GM12878 (cell line): ENCODE results near the gene CDYL. TPM values are rescaled to one million over a fixed set of nuclear protein-coding genes. Genes with fewer than 3 reads are reported as not detected.

Experiments used
- ATAC-seq: fragments of 200-7000 bp; cut with Tn5 transposase; 3 replicates; pipeline ENCODE4 v1.9.1; 2020; ENCODE audit warnings: mild to moderate bottlenecking, moderate library complexity
- BruUV-seq: library from RNA; stranded (reverse); fragments of 400-500 nt; replicated peaks from 2 replicates; lab custom pipeline; 2021; lab: Mats Ljungman, UMichigan
- CTCF ChIA-PET: fragments of 300-600 bp; sonication (Branson Sonifier 250); formaldehyde crosslinking; extraction: SDS; loops from one replicate; lab custom pipeline; 2021; ENCODE audit warnings: inconsistent platforms; lab: Yijun Ruan, JAX
- POLR2A ChIA-PET: fragments of 350-600 bp; formaldehyde crosslinking; extraction: SDS; loops from one replicate; lab custom pipeline; 2021; ENCODE audit warnings: inconsistent platforms; lab: Charles Lee
- RAD21 ChIA-PET: fragments of 300-600 bp; sonication (Branson Sonifier 250); formaldehyde crosslinking; loops from one replicate; lab custom pipeline; 2023; ENCODE audit warnings: antibody characterized with exemption; ENCODE audit not compliant: unreplicated experiment; lab: Charles Lee
- SMC1A ChIA-PET: fragments of 300-600 bp; sonication (Branson Sonifier 250); formaldehyde crosslinking; loops from one replicate; lab custom pipeline; 2023; ENCODE audit not compliant: unreplicated experiment, uncharacterized antibody; lab: Charles Lee
- DNase-seq: peaks from one replicate; pipeline ENCODE4 v3.0.0-alpha.2; 2011; ENCODE audit warnings: low read depth, low spot score
- FAIRE-seq: peaks from 3 replicates; lab custom pipeline; 2011; peaks lifted over from hg19 to GRCh38; lab: Jason Lieb, UNC
- H2AFZ ChIP-seq: 2 replicates; pipeline ENCODE4 v1.6.0; 2011; ENCODE audit warnings: low read depth, low read length, control low read depth; ENCODE audit not compliant: control insufficient read depth
- H3K27ac ChIP-seq: 2 replicates; pipeline ENCODE4 v1.5.1; 2011; ENCODE audit warnings: control low read depth; ENCODE audit not compliant: control insufficient read depth, insufficient read depth
- H3K27me3 ChIP-seq, 2 experiments: replicated peaks in 1 of 2; 2 replicates each; pipeline versions ENCODE4 v1.6.0 to v1.6.1; 2011; ENCODE audit warnings: low read length in 1 of 2; ENCODE audit not compliant: control insufficient read depth in 2 of 2, insufficient read depth in 2 of 2
- H3K36me3 ChIP-seq, 2 experiments: 2 replicates each; pipeline ENCODE4 v1.5.1; 2011; ENCODE audit warnings: low read length in 1 of 2; ENCODE audit not compliant: control insufficient read depth in 2 of 2, insufficient read depth in 2 of 2
- H3K4me1 ChIP-seq: 2 replicates; pipeline ENCODE4 v1.6.1; 2011; ENCODE audit warnings: mild to moderate bottlenecking, low read length, moderate library complexity, mixed read lengths; ENCODE audit not compliant: control insufficient read depth, insufficient read depth
- H3K4me2 ChIP-seq: 2 replicates; pipeline ENCODE4 v1.6.0; 2011; ENCODE audit warnings: control low read depth; ENCODE audit not compliant: control insufficient read depth, insufficient read depth
- H3K4me3 ChIP-seq: fragments of 200-600 bp; sonication (generic); 2 replicates; pipeline ENCODE4 v1.5.1; 2016
- H3K79me2 ChIP-seq: 2 replicates; pipeline ENCODE4 v1.6.0; 2011; ENCODE audit warnings: low read length; ENCODE audit not compliant: control insufficient read depth, insufficient read depth
- H3K9ac ChIP-seq: 2 replicates; pipeline ENCODE4 v1.8.0; 2011; ENCODE audit warnings: low read length, control low read depth, mixed read lengths; ENCODE audit not compliant: control insufficient read depth, insufficient read depth
- H3K9me3 ChIP-seq: replicated peaks from 3 replicates; pipeline ENCODE4 v1.5.1; 2011; ENCODE audit warnings: mild to moderate bottlenecking, low read length; ENCODE audit not compliant: control insufficient read depth, insufficient read depth
- H4K20me1 ChIP-seq: 2 replicates; pipeline ENCODE4 v1.6.0; 2011; ENCODE audit not compliant: control insufficient read depth, insufficient read depth
- CREB1 ChIP-seq: IDR thresholded peaks from 2 replicates; pipeline ENCODE4 v1.6.1; 2012; ENCODE audit warnings: low read depth, mild to moderate bottlenecking, inconsistent platforms
- EED ChIP-seq: sonication (generic); IDR thresholded peaks from 2 replicates; pipeline ENCODE4 v1.6.1; 2016; ENCODE audit warnings: antibody characterized with exemption, low read depth
- IKZF2 ChIP-seq, 2 experiments: fragments of 450-650 bp; IDR thresholded peaks; 2 replicates each; pipeline ENCODE4 v1.6.1; 2017; ENCODE audit warnings: mild to moderate bottlenecking in 2 of 2, moderate library complexity in 2 of 2
- PRDM15 ChIP-seq: fragments of 450-650 bp; formaldehyde crosslinking; IDR thresholded peaks from 2 replicates; pipeline ENCODE4 v1.4.0; 2020; ENCODE audit warnings: mild to moderate bottlenecking, moderate library complexity
- WGBS: methylation state at CpG from one replicate; pipeline ENCODE4 v1.1.6; 2016; ENCODE audit warnings: low lambda C conversion rate; ENCODE audit not compliant: insufficient replicate concordance, insufficient coverage; ENCODE audit errors: missing lambda C conversion rate; 5-methylcytosine and 5-hydroxymethylcytosine counted together
- in situ Hi-C: fragments of 300-500 bp; cut with MboI; formaldehyde crosslinking; loops from 9 replicates; pipeline ENCODE4 v1.14.3; 2018; ENCODE audit warnings: mixed read lengths
- intact Hi-C: fragments of 100-400 bp; cut with micrococcal nuclease; formaldehyde crosslinking; loops from one replicate; pipeline ENCODE4 v1.14.2; 2022; ENCODE audit not compliant: unreplicated experiment
- polyA plus RNA-seq, 11 experiments: library from polyadenylated mRNA; depleted of rRNA in 4 of 11; unstranded in 6 of 11; stranded (reverse) in 5 of 11; fragments of >200 nt; fragmentation: Nextera tagmentation in 4 of 11; fragmentation: Illumina TruSeq in 1 of 11; extraction: Ambion mirVana in 4 of 11; extraction: Trizol in 1 of 11; gene quantifications; 1 replicate in 1 of 11; 2 replicates in 10 of 11; pipeline versions ENCODE4 v1.2.1 to v1.2.3, GENCODE V29; 2011 to 2016; ENCODE audit warnings: inconsistent platforms in 2 of 11, missing spikeins in 2 of 11, low read depth in 1 of 11
- total RNA-seq, 4 experiments: library from RNA; depleted of rRNA in 3 of 4; stranded (reverse); fragments of >200 nt in 3 of 4; fragmentation: Illumina TruSeq in 1 of 4; extraction: Trizol in 1 of 4; gene quantifications; 2 replicates each; pipeline versions ENCODE4 v1.2.1 to v1.2.3, GENCODE V29; 2013 to 2021
- TF ChIP-seq, protein P1 (sequence below): fragments of 450-650 bp; IDR thresholded peaks from 2 replicates; pipeline ENCODE4 v1.6.1; 2017; ENCODE audit warnings: mild to moderate bottlenecking, moderate library complexity
- TF ChIP-seq, protein P2 (sequence below): fragments of 450-650 bp; IDR thresholded peaks from 2 replicates; pipeline ENCODE4 v1.6.1; 2017; ENCODE audit warnings: mild to moderate bottlenecking, low read depth, inconsistent platforms; ENCODE audit not compliant: poor library complexity, severe bottlenecking
- TF ChIP-seq, protein P3 (sequence below): IDR thresholded peaks from 2 replicates; pipeline ENCODE4 v1.6.1; 2012; ENCODE audit warnings: low read length, inconsistent platforms

CDYL gene
- total and polyA plus RNA-seq, 10 of the 15 experiments (the other 5 are each of a cell fraction or from before 2014, with no cell fraction given): 9.3 to 61.2 (median 28.5) TPM

GRCh38 chr6:4799912-4800311, 23.7 kb downstream of the CDYL start (continued):
- TF ChIP-seq, protein P1, sequence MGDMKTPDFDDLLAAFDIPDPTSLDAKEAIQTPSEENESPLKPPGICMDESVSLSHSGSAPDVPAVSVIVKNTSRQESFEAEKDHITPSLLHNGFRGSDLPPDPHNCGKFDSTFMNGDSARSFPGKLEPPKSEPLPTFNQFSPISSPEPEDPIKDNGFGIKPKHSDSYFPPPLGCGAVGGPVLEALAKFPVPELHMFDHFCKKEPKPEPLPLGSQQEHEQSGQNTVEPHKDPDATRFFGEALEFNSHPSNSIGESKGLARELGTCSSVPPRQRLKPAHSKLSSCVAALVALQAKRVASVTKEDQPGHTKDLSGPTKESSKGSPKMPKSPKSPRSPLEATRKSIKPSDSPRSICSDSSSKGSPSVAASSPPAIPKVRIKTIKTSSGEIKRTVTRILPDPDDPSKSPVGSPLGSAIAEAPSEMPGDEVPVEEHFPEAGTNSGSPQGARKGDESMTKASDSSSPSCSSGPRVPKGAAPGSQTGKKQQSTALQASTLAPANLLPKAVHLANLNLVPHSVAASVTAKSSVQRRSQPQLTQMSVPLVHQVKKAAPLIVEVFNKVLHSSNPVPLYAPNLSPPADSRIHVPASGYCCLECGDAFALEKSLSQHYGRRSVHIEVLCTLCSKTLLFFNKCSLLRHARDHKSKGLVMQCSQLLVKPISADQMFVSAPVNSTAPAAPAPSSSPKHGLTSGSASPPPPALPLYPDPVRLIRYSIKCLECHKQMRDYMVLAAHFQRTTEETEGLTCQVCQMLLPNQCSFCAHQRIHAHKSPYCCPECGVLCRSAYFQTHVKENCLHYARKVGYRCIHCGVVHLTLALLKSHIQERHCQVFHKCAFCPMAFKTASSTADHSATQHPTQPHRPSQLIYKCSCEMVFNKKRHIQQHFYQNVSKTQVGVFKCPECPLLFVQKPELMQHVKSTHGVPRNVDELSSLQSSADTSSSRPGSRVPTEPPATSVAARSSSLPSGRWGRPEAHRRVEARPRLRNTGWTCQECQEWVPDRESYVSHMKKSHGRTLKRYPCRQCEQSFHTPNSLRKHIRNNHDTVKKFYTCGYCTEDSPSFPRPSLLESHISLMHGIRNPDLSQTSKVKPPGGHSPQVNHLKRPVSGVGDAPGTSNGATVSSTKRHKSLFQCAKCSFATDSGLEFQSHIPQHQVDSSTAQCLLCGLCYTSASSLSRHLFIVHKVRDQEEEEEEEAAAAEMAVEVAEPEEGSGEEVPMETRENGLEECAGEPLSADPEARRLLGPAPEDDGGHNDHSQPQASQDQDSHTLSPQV: no peak
- no peak for TF ChIP-seq EED

DNA sequence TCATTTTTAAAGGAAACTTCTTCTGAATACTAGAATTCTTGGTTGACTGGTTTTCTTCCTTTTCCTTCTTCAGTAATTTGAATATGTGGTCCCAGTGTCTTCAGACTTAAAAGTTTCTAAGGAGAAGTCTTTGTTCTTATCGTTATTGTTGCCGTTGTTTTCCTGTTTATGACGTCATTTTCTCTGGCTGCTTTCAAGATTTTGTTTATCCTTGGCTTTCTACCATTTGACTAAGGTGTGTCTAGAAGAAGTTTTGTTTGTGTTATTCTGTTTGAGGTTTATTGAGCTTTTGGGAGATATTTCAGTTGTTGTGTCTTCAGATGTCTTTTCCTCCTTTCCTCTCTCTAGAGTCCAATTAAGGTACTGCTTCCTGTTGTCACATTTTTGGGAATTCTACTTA, 24.5 kb downstream of the CDYL start:
- H3K79me2 ChIP-seq: peaks cover 96% of the 10 kb centered on the region
- CTCF ChIA-PET: interaction anchor here (0.6 to 7.4 kb wide), 8 partner anchors 11 to 217 kb away, joined by 3 to 78 read pairs (median 5); no protein-coding TSS in a partner anchor
- peak overlapping the region; percentile 35; the same call in 1 of the 2 replicates for H3K4me3 ChIP-seq
- no peak overlapping the region for H3K9ac ChIP-seq
- intact Hi-C loops: loop anchor here (2.0 kb wide), 1 partner anchor 20 kb away; no protein-coding TSS in a partner anchor
- no peak for FAIRE-seq
- SMC1A ChIA-PET: interaction anchor here (0.9 to 12.1 kb wide), 6 partner anchors 10 to 127 kb away, joined by 4 to 237 read pairs (median 7); partner anchors contain the start of gene CDYL
- H3K27ac ChIP-seq: peak overlapping the region; percentile 83
- no peak overlapping the region for H2AFZ ChIP-seq
- H3K9me3 ChIP-seq: peaks cover 2% of the 10 kb centered on the region; the same call in 2 of the 3 replicates
- no TSS peak for BruUV-seq
- WGBS: 0% methylated on average over 3 of the region's 3 CpGs
- POLR2A ChIA-PET: interaction anchor here (0.7 to 6.6 kb wide), 5 partner anchors 11 to 306 kb away, joined by 3 to 65 read pairs (median 18); partner anchors contain the start of gene CDYL
- peaks cover 41% of the 10 kb centered on the region for H3K4me1 ChIP-seq
- no peak for ATAC-seq
- DNase-seq: no peak
- H3K4me2 ChIP-seq: peak overlapping the region; percentile 79
- in situ Hi-C loops: no loop called here
- H3K27me3 ChIP-seq: no peaks in the 10 kb centered on the region
- RAD21 ChIA-PET: interaction anchor here (1.0 to 8.2 kb wide), 5 partner anchors 11 to 107 kb away, joined by 3 to 203 read pairs (median 7); partner anchors contain the start of gene CDYL
- no peaks in the 10 kb centered on the region; a peak in 1 of 4 replicates for H3K36me3 ChIP-seq
- peaks cover 3% of the 10 kb centered on the region for H4K20me1 ChIP-seq
- TF ChIP-seq, protein P2, sequence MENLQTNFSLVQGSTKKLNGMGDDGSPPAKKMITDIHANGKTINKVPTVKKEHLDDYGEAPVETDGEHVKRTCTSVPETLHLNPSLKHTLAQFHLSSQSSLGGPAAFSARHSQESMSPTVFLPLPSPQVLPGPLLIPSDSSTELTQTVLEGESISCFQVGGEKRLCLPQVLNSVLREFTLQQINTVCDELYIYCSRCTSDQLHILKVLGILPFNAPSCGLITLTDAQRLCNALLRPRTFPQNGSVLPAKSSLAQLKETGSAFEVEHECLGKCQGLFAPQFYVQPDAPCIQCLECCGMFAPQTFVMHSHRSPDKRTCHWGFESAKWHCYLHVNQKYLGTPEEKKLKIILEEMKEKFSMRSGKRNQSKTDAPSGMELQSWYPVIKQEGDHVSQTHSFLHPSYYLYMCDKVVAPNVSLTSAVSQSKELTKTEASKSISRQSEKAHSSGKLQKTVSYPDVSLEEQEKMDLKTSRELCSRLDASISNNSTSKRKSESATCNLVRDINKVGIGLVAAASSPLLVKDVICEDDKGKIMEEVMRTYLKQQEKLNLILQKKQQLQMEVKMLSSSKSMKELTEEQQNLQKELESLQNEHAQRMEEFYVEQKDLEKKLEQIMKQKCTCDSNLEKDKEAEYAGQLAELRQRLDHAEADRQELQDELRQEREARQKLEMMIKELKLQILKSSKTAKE: peak; percentile 19
- TF ChIP-seq CREB1 (0 out of 2 replicates have a peak, but pooled peaks have one; percentile 33), PRDM15 (CRISPR knock-in tag) (0 out of 2 replicates have a peak, but pooled peaks have one; percentile 31), IKZF2 (IDR thresholded peaks at IDR 0.05) (peak; percentile 50 to 51)
- TF ChIP-seq, protein P3, sequence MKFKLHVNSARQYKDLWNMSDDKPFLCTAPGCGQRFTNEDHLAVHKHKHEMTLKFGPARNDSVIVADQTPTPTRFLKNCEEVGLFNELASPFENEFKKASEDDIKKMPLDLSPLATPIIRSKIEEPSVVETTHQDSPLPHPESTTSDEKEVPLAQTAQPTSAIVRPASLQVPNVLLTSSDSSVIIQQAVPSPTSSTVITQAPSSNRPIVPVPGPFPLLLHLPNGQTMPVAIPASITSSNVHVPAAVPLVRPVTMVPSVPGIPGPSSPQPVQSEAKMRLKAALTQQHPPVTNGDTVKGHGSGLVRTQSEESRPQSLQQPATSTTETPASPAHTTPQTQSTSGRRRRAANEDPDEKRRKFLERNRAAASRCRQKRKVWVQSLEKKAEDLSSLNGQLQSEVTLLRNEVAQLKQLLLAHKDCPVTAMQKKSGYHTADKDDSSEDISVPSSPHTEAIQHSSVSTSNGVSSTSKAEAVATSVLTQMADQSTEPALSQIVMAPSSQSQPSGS: peak; percentile 73
